ENCODE measurements around the gene TARM1.

TARM1 gene

DNA sequence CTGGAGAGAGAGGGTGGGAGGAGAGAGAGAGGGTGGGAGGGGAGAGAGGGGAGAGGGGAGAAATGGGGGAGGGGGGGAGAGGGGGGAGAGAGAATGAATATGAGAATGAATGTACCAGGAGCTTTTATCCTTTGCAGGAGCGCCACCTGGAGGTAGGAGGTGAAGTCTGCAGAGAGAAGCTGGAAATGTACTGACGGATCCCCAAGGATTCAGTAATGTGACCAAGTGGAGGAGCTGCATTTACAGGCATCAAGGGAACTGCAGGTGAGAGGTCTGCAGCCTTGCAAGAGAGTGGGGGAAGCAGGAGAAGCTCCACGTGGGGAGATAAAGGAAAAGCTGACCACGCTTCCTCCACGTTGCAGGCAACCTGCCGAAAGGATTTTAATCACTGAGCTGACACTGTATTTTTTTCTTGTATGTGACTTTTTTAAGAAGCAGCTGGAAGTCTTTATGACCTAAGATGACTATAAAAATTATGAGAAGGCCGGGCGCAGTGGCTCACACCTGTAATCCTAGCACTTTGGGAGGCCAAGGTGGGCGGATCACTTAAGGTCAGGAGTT is 51.2 kb downstream of the TARM1 start:
- no peak overlapping the region for H3K4me3 ChIP-seq (ENCODE audit: low read depth, low read length)
- no peak overlapping the region for H2AFZ ChIP-seq (ENCODE audit: low read length, unreplicated experiment)
- peaks cover 3% of the 10 kb centered on the region for H3K4me1 ChIP-seq (ENCODE audit: control insufficient read depth, insufficient read depth, low read length, unreplicated experiment)
- no peaks in the 10 kb centered on the region for H3K27me3 ChIP-seq (ENCODE audit: insufficient read depth, low read length)
- no peaks in the 10 kb centered on the region for H3K36me3 ChIP-seq (ENCODE audit: insufficient read depth, low read length)
- no peak overlapping the region for H3K27ac ChIP-seq (ENCODE audit: low read depth, low read length)
- H3K79me2 ChIP-seq (ENCODE audit: control insufficient read depth, insufficient read depth, low read length, unreplicated experiment) = no peaks in the 10 kb centered on the region

DNA sequence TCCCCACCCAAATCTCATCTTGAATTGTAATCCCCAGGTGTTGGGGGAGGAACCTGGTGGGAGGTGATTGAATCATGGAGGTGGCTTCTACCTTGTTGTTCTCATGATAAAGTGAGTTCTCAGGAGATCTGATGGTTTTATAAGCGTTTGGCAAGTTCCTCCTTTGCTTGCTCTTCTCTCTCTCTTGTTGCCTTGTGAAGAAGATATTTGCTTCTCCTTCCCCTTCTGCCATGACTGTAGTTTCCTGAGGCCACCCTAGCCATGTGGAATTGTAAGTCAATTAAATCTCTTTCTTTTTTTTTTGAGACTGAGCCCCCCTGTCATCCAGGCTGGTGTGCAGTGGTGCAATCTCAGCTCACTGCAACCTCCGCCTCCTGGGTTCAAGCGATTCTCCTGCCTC is 51.9 kb downstream of the TARM1 start:
- Histone ChIP-seq H2AFZ (ENCODE audit: low read length, unreplicated experiment) (no peak overlapping the region), H3K36me3 (ENCODE audit: insufficient read depth, low read length) (no peaks in the 10 kb centered on the region), H3K4me3 (ENCODE audit: low read depth, low read length) (no peak overlapping the region), H3K27me3 (ENCODE audit: insufficient read depth, low read length) (no peaks in the 10 kb centered on the region), H3K79me2 (ENCODE audit: control insufficient read depth, insufficient read depth, low read length, unreplicated experiment) (no peaks in the 10 kb centered on the region), H3K4me1 (ENCODE audit: control insufficient read depth, insufficient read depth, low read length, unreplicated experiment) (no peaks in the 10 kb centered on the region), H3K27ac (ENCODE audit: low read depth, low read length) (no peak overlapping the region)

DNA sequence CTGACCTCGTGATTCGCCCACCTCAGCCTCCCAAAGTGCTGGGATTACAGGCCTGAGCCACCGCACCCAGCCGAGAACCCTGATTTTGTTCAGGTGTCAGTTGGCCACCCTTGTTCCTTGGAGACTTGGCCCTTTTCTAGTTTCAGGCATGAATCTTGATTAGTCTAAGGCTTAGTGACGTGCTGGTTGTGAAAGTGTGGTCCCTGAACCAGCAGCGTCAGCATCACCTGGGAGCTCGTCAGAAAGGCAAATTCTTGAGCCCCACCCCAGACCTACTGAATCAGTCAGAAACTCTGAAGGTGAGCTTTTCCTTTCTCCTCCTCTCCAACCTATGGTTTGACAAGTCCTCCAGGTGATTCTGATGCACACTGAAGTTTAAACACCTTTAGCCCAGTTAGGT is 54.5 kb downstream of the TARM1 start:
- H3K36me3 ChIP-seq (ENCODE audit: insufficient read depth, low read length) = no peaks in the 10 kb centered on the region
- no peak overlapping the region for H3K4me3 ChIP-seq (ENCODE audit: low read depth, low read length)
- H3K27me3 ChIP-seq (ENCODE audit: insufficient read depth, low read length) = no peaks in the 10 kb centered on the region
- H3K27ac ChIP-seq (ENCODE audit: low read depth, low read length) = no peak overlapping the region
- H3K79me2 ChIP-seq (ENCODE audit: control insufficient read depth, insufficient read depth, low read length, unreplicated experiment) = no peaks in the 10 kb centered on the region
- no peak overlapping the region for H2AFZ ChIP-seq (ENCODE audit: low read length, unreplicated experiment)
- peaks cover 13% of the 10 kb centered on the region for H3K4me1 ChIP-seq (ENCODE audit: control insufficient read depth, insufficient read depth, low read length, unreplicated experiment)

DNA sequence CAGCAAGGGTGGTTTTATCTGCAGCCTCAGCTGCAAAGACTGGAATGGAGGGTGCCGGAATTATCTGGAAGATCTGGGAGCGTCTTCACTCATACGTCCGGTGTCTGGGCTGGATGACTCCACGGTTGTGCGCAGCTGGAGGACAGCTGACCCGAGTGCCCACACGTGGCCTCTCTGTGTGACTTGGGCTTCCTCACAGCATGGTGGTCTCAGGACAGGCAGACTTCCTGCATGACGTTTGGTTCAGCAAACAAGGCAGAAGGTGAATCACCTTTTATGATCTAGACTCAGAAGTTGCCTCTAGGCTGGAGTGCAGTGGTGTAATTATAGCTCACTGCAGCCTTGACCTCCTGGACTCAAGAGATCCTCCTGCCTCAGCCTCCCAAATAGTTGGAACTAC is 56.5 kb downstream of the TARM1 start:
- Histone ChIP-seq H3K27me3 (ENCODE audit: insufficient read depth, low read length) (no peaks in the 10 kb centered on the region), H3K79me2 (ENCODE audit: control insufficient read depth, insufficient read depth, low read length, unreplicated experiment) (no peaks in the 10 kb centered on the region), H3K27ac (ENCODE audit: low read depth, low read length) (no peak overlapping the region), H3K36me3 (ENCODE audit: insufficient read depth, low read length) (no peaks in the 10 kb centered on the region), H2AFZ (ENCODE audit: low read length, unreplicated experiment) (no peak overlapping the region), H3K4me3 (ENCODE audit: low read depth, low read length) (no peak overlapping the region), H3K4me1 (ENCODE audit: control insufficient read depth, insufficient read depth, low read length, unreplicated experiment) (peaks cover 21% of the 10 kb centered on the region)

DNA sequence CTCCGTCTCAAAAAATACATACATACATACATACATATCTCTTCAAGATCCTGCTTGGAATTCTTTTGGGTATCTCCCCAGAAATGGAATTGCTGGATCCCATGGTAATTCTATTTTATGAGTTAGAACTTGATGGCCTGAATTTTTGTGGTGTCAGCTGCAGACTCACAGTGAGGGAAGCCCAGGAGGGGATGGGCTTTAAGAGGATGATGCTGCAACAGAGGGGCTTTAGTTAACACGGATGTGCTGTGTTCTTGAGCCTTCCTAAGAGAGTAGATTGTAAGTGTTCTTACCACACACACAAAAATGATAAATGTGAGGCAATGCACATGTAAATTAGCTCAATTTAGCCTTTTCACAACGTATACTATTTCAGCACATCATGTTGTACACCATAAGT is 58.0 kb downstream of the TARM1 start:
- peaks cover 28% of the 10 kb centered on the region for H3K4me1 ChIP-seq (ENCODE audit: control insufficient read depth, insufficient read depth, low read length, unreplicated experiment)
- H3K79me2 ChIP-seq (ENCODE audit: control insufficient read depth, insufficient read depth, low read length, unreplicated experiment) = no peaks in the 10 kb centered on the region
- H3K36me3 ChIP-seq (ENCODE audit: insufficient read depth, low read length) = no peaks in the 10 kb centered on the region
- peak overlapping the region; percentile 52 for H3K27ac ChIP-seq (ENCODE audit: low read depth, low read length)
- no peaks in the 10 kb centered on the region for H3K27me3 ChIP-seq (ENCODE audit: insufficient read depth, low read length)
- H2AFZ ChIP-seq (ENCODE audit: low read length, unreplicated experiment) = no peak overlapping the region
- H3K4me3 ChIP-seq (ENCODE audit: low read depth, low read length) = no peak overlapping the region

DNA sequence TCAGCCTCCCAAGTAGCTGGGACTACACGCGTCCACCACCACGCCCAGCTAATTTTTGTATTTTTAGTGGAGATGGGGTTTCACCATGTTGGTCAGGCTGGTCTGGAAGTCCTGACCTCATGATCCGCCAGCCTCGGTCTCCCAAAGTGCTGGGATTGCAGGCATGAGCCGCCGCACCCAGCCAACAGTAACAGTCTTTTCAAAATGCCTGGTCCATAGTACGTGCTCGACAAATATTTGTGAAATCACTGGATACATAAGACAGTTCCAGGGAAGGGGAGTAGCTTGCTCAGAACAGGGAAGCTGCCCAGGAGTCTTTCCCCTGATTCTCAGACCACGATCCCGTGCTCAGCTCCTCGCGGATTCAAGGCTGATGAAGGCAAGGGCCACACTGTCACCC is 59.2 kb downstream of the TARM1 start:
- H3K27me3 ChIP-seq (ENCODE audit: insufficient read depth, low read length) = no peaks in the 10 kb centered on the region
- peaks cover 28% of the 10 kb centered on the region for H3K4me1 ChIP-seq (ENCODE audit: control insufficient read depth, insufficient read depth, low read length, unreplicated experiment)
- H3K4me3 ChIP-seq (ENCODE audit: low read depth, low read length) = no peak overlapping the region
- H3K36me3 ChIP-seq (ENCODE audit: insufficient read depth, low read length) = no peaks in the 10 kb centered on the region
- H3K79me2 ChIP-seq (ENCODE audit: control insufficient read depth, insufficient read depth, low read length, unreplicated experiment) = no peaks in the 10 kb centered on the region
- peak overlapping the region; percentile 52 for H3K27ac ChIP-seq (ENCODE audit: low read depth, low read length)
- H2AFZ ChIP-seq (ENCODE audit: low read length, unreplicated experiment) = no peak overlapping the region

DNA sequence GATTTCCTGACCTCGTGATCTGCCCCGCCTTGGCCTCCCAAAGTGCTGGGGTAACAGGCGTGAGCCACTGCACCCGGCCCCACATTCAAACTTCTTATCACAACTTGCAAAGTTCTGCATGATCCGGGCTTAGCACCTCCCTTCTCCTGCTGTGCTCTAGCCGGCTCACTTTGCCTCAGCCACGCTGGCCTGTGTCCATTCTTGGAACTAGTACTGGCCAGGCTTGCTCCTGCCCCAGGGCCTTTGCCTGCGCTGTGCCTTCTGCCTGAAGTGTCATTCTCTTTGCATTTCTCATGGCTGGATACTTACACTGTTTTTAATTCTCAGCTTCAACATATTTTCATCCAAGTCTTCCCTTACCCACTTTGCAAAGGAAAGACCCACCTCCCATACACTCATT is 59.8 kb downstream of the TARM1 start:
- Histone ChIP-seq H3K79me2 (ENCODE audit: control insufficient read depth, insufficient read depth, low read length, unreplicated experiment) (no peaks in the 10 kb centered on the region), H3K36me3 (ENCODE audit: insufficient read depth, low read length) (no peaks in the 10 kb centered on the region), H3K27me3 (ENCODE audit: insufficient read depth, low read length) (no peaks in the 10 kb centered on the region), H2AFZ (ENCODE audit: low read length, unreplicated experiment) (no peak overlapping the region), H3K4me3 (ENCODE audit: low read depth, low read length) (no peak overlapping the region), H3K4me1 (ENCODE audit: control insufficient read depth, insufficient read depth, low read length, unreplicated experiment) (peaks cover 28% of the 10 kb centered on the region), H3K27ac (ENCODE audit: low read depth, low read length) (no peak overlapping the region)
